Measurements from ENCODE around the gene FBXL22.

The FBXL22 gene

GRCh38 chr15:63623232-63623969 is 26.2 kb downstream of the FBXL22 start:
- Histone ChIP-seq H3K9ac (ENCODE audit: low read length) (no peak overlapping the region), H3K27me3 (ENCODE audit: control insufficient read depth, insufficient read depth, low read length) (no peaks in the 10 kb centered on the region), H3K36me3 (ENCODE audit: control insufficient read depth, insufficient read depth, low read length) (peaks cover 11% of the 10 kb centered on the region), H3K4me3 (ENCODE audit: low read length) (no peak overlapping the region), H3K9me3 (ENCODE audit: control insufficient read depth, low read length) (no peaks in the 10 kb centered on the region), H3K4me1 (ENCODE audit: control insufficient read depth, insufficient read depth, low read length) (no peaks in the 10 kb centered on the region)

GRCh38 chr15:63626955-63627354 is 29.8 kb downstream of the FBXL22 start:
- no peaks in the 10 kb centered on the region for H3K27me3 ChIP-seq (ENCODE audit: control insufficient read depth, insufficient read depth, low read length)
- no peak overlapping the region for H3K4me3 ChIP-seq (ENCODE audit: low read length)
- H3K9me3 ChIP-seq (ENCODE audit: control insufficient read depth, low read length): no peaks in the 10 kb centered on the region
- no peak overlapping the region for H3K9ac ChIP-seq (ENCODE audit: low read length)
- H3K36me3 ChIP-seq (ENCODE audit: control insufficient read depth, insufficient read depth, low read length): peaks cover 11% of the 10 kb centered on the region
- H3K4me1 ChIP-seq (ENCODE audit: control insufficient read depth, insufficient read depth, low read length): no peaks in the 10 kb centered on the region

DNA sequence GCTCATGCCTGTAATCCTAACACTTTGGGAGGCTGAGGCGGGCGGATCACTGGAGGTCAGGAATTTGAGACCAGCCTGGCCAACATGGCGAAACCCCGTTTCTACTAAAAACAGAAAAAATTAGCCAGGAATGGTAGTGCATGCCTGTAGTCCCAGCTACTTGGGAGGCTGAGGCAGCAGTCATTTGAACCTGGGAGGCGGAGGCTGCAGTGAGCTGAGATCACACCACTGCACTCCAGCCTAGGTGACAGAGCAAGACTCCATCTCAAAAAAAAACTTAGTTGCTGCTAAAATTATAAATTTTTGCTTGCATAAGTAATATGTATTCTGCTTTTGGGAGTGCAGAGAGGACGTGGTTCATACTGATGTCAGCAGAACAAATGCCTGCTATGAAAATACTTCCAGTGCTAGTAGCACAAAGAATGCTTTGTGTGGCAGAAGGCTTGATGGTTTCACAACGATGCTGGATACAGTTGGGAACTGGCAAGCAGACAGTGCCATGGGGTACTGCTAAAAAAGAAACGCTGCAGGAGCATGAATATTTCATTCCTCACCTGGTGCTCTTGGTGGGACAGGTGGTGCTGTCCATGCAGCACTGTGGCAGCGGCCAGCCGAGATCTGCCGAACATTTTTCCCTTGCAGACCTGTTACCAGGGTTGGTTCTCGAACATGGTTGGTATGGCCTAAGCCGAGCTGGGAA is 31.1 kb downstream of the FBXL22 start:
- no peak overlapping the region for H3K4me3 ChIP-seq (ENCODE audit: low read length)
- peaks cover 7% of the 10 kb centered on the region for H3K36me3 ChIP-seq (ENCODE audit: control insufficient read depth, insufficient read depth, low read length)
- no peaks in the 10 kb centered on the region for H3K27me3 ChIP-seq (ENCODE audit: control insufficient read depth, insufficient read depth, low read length)
- no peaks in the 10 kb centered on the region for H3K4me1 ChIP-seq (ENCODE audit: control insufficient read depth, insufficient read depth, low read length)
- H3K9me3 ChIP-seq (ENCODE audit: control insufficient read depth, low read length): no peaks in the 10 kb centered on the region
- no peak overlapping the region for H3K9ac ChIP-seq (ENCODE audit: low read length)

- H3K27me3 ChIP-seq (ENCODE audit: control insufficient read depth, insufficient read depth, low read length): no peaks in the 10 kb centered on the region
- no peak overlapping the region for H3K9ac ChIP-seq (ENCODE audit: low read length)
- H3K4me3 ChIP-seq (ENCODE audit: low read length): no peak overlapping the region
- H3K4me1 ChIP-seq (ENCODE audit: control insufficient read depth, insufficient read depth, low read length): no peaks in the 10 kb centered on the region
- H3K36me3 ChIP-seq (ENCODE audit: control insufficient read depth, insufficient read depth, low read length): peaks cover 7% of the 10 kb centered on the region
- no peaks in the 10 kb centered on the region for H3K9me3 ChIP-seq (ENCODE audit: control insufficient read depth, low read length)
Observed at GRCh38 chr15:63630036-63630751, 33.0 kb downstream of the FBXL22 start.

GRCh38 chr15:63633312-63633711 is 36.1 kb downstream of the FBXL22 start:
- no peaks in the 10 kb centered on the region for H3K9me3 ChIP-seq (ENCODE audit: control insufficient read depth, low read length)
- H3K9ac ChIP-seq (ENCODE audit: low read length): no peak overlapping the region
- H3K27me3 ChIP-seq (ENCODE audit: control insufficient read depth, insufficient read depth, low read length): no peaks in the 10 kb centered on the region
- no peak overlapping the region for H3K4me3 ChIP-seq (ENCODE audit: low read length)
- H3K36me3 ChIP-seq (ENCODE audit: control insufficient read depth, insufficient read depth, low read length): no peaks in the 10 kb centered on the region
- no peaks in the 10 kb centered on the region for H3K4me1 ChIP-seq (ENCODE audit: control insufficient read depth, insufficient read depth, low read length)

DNA sequence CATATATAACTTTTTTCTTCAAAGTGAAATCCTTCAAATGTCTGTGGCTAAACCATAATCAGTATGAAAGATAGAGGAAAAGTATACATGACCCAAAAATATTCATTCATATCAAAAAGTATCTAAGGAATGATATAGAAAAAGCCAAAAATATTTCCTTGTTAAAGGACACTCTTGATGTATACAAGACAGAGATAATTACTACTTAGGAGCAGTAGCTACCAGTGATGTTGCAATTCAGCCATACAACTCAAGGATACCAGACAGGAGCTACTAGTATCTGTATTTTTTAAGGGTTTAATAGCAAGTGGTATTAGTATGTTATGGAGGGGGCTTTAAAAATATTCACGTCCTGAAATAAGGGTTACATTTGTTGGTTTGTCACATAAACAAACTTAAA is 37.0 kb downstream of the FBXL22 start:
- no peak overlapping the region for H3K4me3 ChIP-seq (ENCODE audit: low read length)
- H3K27me3 ChIP-seq (ENCODE audit: control insufficient read depth, insufficient read depth, low read length): no peaks in the 10 kb centered on the region
- H3K9me3 ChIP-seq (ENCODE audit: control insufficient read depth, low read length): no peaks in the 10 kb centered on the region
- H3K4me1 ChIP-seq (ENCODE audit: control insufficient read depth, insufficient read depth, low read length): no peaks in the 10 kb centered on the region
- H3K36me3 ChIP-seq (ENCODE audit: control insufficient read depth, insufficient read depth, low read length): no peaks in the 10 kb centered on the region
- H3K9ac ChIP-seq (ENCODE audit: low read length): no peak overlapping the region

- no peak overlapping the region for H3K4me3 ChIP-seq (ENCODE audit: low read length)
- no peaks in the 10 kb centered on the region for H3K9me3 ChIP-seq (ENCODE audit: control insufficient read depth, low read length)
- no peaks in the 10 kb centered on the region for H3K27me3 ChIP-seq (ENCODE audit: control insufficient read depth, insufficient read depth, low read length)
- no peaks in the 10 kb centered on the region for H3K4me1 ChIP-seq (ENCODE audit: control insufficient read depth, insufficient read depth, low read length)
- no peak overlapping the region for H3K9ac ChIP-seq (ENCODE audit: low read length)
- peaks cover 5% of the 10 kb centered on the region for H3K36me3 ChIP-seq (ENCODE audit: control insufficient read depth, insufficient read depth, low read length)
Observed at GRCh38 chr15:63636518-63637061, 39.4 kb downstream of the FBXL22 start.

- H3K36me3 ChIP-seq (ENCODE audit: control insufficient read depth, insufficient read depth, low read length): peaks cover 5% of the 10 kb centered on the region
- no peaks in the 10 kb centered on the region for H3K9me3 ChIP-seq (ENCODE audit: control insufficient read depth, low read length)
- H3K4me3 ChIP-seq (ENCODE audit: low read length): no peak overlapping the region
- no peaks in the 10 kb centered on the region for H3K4me1 ChIP-seq (ENCODE audit: control insufficient read depth, insufficient read depth, low read length)
- H3K27me3 ChIP-seq (ENCODE audit: control insufficient read depth, insufficient read depth, low read length): no peaks in the 10 kb centered on the region
- H3K9ac ChIP-seq (ENCODE audit: low read length): no peak overlapping the region
Observed at GRCh38 chr15:63638839-63639238, 41.7 kb downstream of the FBXL22 start.

DNA sequence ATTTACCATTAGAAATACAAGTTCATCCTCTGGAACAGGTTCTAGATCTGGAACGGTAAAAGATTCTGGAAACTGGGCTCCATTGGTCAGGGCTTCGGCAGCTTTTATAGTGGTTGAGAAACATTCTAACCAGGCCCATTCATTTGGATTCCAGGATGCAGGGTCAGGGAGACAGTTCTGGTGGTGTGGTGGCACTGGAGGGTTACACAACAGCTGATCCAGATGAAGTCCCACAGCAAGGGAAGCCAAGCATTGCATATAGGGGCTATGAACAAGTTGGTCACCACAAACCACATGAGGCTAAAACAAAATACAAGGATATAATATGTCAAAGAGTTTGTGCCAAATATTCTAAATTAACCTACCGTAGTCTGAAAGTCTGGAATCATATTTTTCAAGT is 43.0 kb downstream of the FBXL22 start:
- Histone ChIP-seq H3K36me3 (ENCODE audit: control insufficient read depth, insufficient read depth, low read length) (peaks cover 7% of the 10 kb centered on the region), H3K4me1 (ENCODE audit: control insufficient read depth, insufficient read depth, low read length) (no peaks in the 10 kb centered on the region), H3K27me3 (ENCODE audit: control insufficient read depth, insufficient read depth, low read length) (no peaks in the 10 kb centered on the region), H3K9me3 (ENCODE audit: control insufficient read depth, low read length) (no peaks in the 10 kb centered on the region), H3K9ac (ENCODE audit: low read length) (no peak overlapping the region), H3K4me3 (ENCODE audit: low read length) (no peak overlapping the region)
